GM10266 (cell line): ENCODE measurements around the gene TRIM37.

ENCODE experiments used
- DNase-seq: peaks from one replicate; pipeline ENCODE4 v3.0.0; 2012; ENCODE audit errors: extremely low spot score
- CTCF ChIP-seq: IDR thresholded peaks from 2 replicates; pipeline ENCODE4 v1.5.1; 2012; ENCODE audit warnings: mild to moderate bottlenecking, low read depth; ENCODE audit not compliant: control insufficient read depth, insufficient read depth; ENCODE audit errors: missing control alignments

TRIM37 gene

GRCh38 chr17:59106463-59107305 is at the start of gene TRIM37:
Gene TRIM37 (minus strand): TSS chr17:59106880. CDS start chr17:59106461, 419 bp downstream.
- peak; percentile 96 for DNase-seq
- TF ChIP-seq CTCF: peak; percentile 5

DNA sequence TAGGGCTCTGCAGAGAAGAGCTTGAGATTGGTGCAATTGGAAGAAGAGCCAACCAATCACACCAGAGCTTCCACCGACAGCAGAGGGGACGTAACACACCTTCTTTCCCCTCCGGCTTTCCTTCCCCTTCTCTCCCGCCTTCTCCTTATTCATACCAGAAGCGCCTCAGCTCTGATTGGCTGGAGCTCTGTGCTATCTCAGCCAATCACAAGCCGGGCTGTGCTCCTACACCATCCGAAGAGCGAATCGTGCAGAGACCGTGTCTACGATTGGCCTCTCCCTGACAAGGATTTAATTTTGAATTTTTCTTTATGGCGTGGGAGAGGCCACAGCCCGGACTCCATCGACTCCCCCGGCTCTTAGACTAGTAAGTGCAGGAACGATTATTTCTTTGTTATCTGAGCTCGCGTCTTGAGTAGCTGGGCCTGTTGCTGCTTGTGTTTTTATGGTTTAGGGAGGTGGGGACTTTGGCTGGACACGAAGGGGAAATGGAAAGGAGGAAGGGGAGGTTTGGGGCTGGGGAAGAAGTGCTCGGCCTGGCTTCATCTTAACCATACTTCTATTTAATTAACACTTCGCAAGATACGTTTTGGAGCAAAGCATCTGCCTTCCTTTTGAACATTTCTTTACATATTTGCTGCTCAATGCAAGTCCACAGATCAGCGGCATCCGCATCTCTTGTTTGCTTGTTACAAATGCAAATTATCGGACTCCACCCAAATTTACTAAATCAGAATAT is 48.9 kb upstream of the TRIM37 start, which contains the start of gene PRR11:
TSS of gene PRR11 (plus strand) at position 308 of the 739 bp plus-strand sequence. CDS start 14,007 bp downstream, outside the sequence.
- no peak for TF ChIP-seq CTCF
- DNase-seq: no peak

DNA sequence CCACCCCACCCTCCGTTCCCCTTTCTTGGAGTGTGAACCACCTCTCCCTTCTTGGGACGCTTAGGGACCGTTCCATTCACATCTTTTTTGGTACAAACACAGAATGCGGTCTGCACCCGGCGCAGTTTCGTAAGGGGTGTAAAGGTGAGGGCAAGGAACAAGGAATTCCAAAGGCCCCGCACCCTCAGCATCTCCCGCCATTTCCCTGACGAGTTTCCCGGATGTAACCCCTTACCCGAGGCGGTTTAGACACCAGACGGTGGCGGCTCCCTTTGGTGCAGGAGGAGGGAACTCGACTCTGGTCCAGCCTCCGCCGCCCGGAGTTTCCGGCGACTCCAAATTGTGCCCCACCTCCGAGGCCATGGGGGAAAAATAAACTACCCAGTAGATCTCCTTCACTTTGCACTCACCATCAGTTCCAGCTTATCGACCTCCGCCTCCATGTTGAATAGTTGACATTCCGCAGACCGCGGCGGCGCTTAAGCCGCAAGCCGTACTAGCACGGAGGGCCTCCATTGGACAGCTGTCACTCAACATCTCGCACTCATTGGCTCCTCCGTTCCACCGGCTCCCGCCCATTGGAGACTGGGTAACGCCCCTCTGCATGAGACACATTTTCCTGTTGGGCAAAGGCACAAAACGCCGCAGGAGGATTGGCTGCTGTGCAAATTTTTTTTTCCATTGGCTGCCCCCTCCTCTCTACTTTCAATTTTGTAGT is 48.2 kb upstream of the TRIM37 start, which contains the start of gene SKA2:
TSS of gene SKA2 (minus strand) at position 466 of the 718 bp plus-strand sequence. CDS start at position 443, 23 bp downstream.
- no peak for TF ChIP-seq CTCF

DNA sequence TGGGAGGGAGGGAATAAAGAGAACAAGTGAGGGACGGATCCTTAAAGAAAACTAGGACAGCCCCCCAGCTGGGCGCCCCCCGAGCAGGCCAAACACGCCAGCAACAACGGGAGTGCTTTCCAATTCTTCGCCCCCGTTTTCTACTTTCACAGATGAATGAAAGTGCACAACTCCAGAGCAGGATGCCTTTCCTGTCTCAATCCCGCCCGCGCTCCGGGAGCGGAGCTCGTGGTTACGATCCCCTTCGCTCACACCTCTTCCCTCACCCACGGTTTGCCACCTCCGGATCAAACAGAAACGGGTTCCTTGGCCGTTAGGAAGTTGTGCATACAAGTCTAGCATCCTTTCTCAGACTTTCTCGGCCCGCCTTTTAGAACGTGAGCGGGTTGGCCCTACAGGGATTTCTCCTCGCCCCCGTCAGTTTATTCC is 47.6 kb upstream of the TRIM37 start:
- no peak for TF ChIP-seq CTCF
- DNase-seq: no peak

More for the DNA sequence above, 48.2 kb upstream of the TRIM37 start, which contains the start of gene SKA2:
- DNase-seq: peak; percentile 89

GRCh38 chr17:59152925-59153324 is 46.2 kb upstream of the TRIM37 start:
- no peak for TF ChIP-seq CTCF
- DNase-seq: no peak

DNA sequence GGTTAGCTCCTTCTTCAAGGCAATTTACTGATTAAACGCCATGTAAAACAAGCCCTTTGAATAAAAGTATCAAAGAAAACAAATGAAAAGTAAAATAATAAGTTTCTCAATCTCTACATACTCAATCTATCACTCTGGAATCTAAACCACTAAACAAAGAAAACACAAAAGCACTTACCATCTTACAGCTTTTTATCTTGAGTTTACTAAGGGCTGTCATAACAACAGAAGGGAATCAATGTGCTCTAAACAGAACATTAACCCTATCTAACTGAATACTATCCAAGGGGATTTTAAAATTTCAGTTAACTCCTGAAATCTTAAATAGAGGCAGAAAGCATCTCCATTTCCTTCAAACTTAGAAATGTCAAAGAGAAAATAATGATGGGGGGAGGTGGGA is 44.9 kb upstream of the TRIM37 start:
- TF ChIP-seq CTCF: no peak
- DNase-seq: no peak
